Measurements from ENCODE around the gene SEPTIN6. TPM values are rescaled to one million over a fixed set of nuclear protein-coding genes. Genes with fewer than 3 reads are reported as not detected.
A peak's percentile ranks its signal among the peaks of the same experiment; 100 is the strongest.

SEPTIN6 gene
- total and polyA plus RNA-seq, 2 of the 4 experiments (the other 2 are of a cell fraction) = 16.2 to 19.0 TPM

DNA sequence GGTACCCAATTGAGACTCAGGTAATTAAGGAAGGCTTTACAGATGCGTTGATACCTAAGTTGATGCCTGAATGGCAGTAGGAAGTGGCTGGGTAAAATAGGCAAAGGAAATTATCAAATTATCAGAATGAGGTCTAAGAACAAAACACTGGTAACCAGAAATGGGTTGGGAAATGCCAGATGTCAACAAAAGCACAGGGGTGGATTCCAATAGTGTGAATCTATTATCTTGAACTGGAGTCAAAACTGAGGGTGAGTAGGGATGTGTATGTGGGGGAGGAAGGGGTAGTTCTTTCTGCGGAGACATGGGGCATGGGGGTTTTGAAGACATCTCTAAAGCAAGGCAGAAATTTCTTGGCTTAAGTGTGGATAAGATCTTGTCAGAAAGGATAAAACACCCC lies 16.0 kb upstream of the SEPTIN6 start:
- Histone ChIP-seq H2BK5ac (ENCODE audit: low read depth, low read length, poor library complexity, severe bottlenecking) (no peak overlapping the region), H3K14ac (replicated peaks; ENCODE audit: low read depth, low read length) (no peak overlapping the region), H3K36me3 (ENCODE audit: control insufficient read depth, insufficient read depth, low read length) (no peaks in the 10 kb centered on the region), H2AK5ac (ENCODE audit: low read depth, low read length) (no peak overlapping the region), H3K23ac (ENCODE audit: low read depth, low read length) (no peak overlapping the region), H2BK120ac (ENCODE audit: low read depth, low read length) (no peak overlapping the region), H3K9ac (ENCODE audit: low read depth, low read length) (no peak overlapping the region), H3K9me3 (ENCODE audit: control insufficient read depth, insufficient read depth, low read length) (no peaks in the 10 kb centered on the region), H3K4me3 (ENCODE audit: insufficient read depth, low read depth, low read length) (no peak overlapping the region), H3K4ac (ENCODE audit: low read depth, low read length) (no peak overlapping the region), H3K27ac (ENCODE audit: insufficient read depth, low read length) (no peak overlapping the region), H3K18ac (ENCODE audit: low read depth, low read length) (no peak overlapping the region), H3K9me1 (ENCODE audit: insufficient read depth, low read length) (no peaks in the 10 kb centered on the region), H4K5ac (ENCODE audit: low read depth, low read length) (no peak overlapping the region), H2BK20ac (ENCODE audit: low read depth, low read length) (no peak overlapping the region), H3K4me2 (ENCODE audit: low read depth, low read length) (no peak overlapping the region), H2AFZ (replicated peaks; ENCODE audit: low read length, poor library complexity) (no peak overlapping the region), H4K91ac (ENCODE audit: insufficient read depth, low read depth, low read length) (no peak overlapping the region), H4K20me1 (ENCODE audit: insufficient read depth, low read length) (no peaks in the 10 kb centered on the region), H2AK9ac (replicated peaks; ENCODE audit: low read depth, low read length, poor library complexity) (no peak overlapping the region), H3K4me1 (ENCODE audit: control insufficient read depth, insufficient read depth, low read length) (no peaks in the 10 kb centered on the region), H4K8ac (ENCODE audit: low read depth in 2 of 2, low read length in 2 of 2) (no peak overlapping the region), H3K27me3 (ENCODE audit: control insufficient read depth, insufficient read depth, low read length) (peaks cover 4% of the 10 kb centered on the region; the same call in 1 of the 2 replicates), H3K79me1 (ENCODE audit: low read depth in 1 of 2, low read length in 2 of 2) (no peaks in the 10 kb centered on the region), H2BK15ac (ENCODE audit: low read depth, low read length) (no peak overlapping the region), H3K56ac (ENCODE audit: extremely low read depth, insufficient read depth, low read length) (no peak overlapping the region)
- no CpG with 5 or more reads among the region's 2 CpGs for WGBS, 2 experiments (ENCODE audit: extremely low coverage in 2 of 2, insufficient read length in 1 of 2)
- intact Hi-C loops (cut with micrococcal nuclease) = no loop called here
- TF ChIP-seq FOS (IDR thresholded peaks at IDR 0.05; ENCODE audit: low read depth, low read length) (no peak), CHD1 (IDR thresholded peaks at IDR 0.05; ENCODE audit: low read depth, low read length) (no peak), BHLHE40 (IDR thresholded peaks at IDR 0.05; ENCODE audit: low read depth, low read length) (no peak), MXI1 (IDR thresholded peaks at IDR 0.05; ENCODE audit: borderline replicate concordance, low read depth, low read length) (no peak), CEBPB (IDR thresholded peaks at IDR 0.05; ENCODE audit: low read depth, low read length) (no peak), SMC3 (IDR thresholded peaks at IDR 0.05; ENCODE audit: low read depth, low read length) (no peak), CTCF (conservative IDR thresholded peaks at IDR 0.05; ENCODE audit: low read depth, low read length) (no peak), POLR2A (IDR thresholded peaks at IDR 0.05; ENCODE audit: low read depth, low read length) (no peak), NFE2L2 (IDR thresholded peaks at IDR 0.05; ENCODE audit: low read depth, low read length) (no peak), RAD21 (IDR thresholded peaks at IDR 0.05; ENCODE audit: low read length) (no peak), RFX5 (IDR thresholded peaks at IDR 0.05; ENCODE audit: low read depth, low read length) (no peak), MAZ (IDR thresholded peaks at IDR 0.05; ENCODE audit: borderline replicate concordance, low read depth, low read length) (no peak), RCOR1 (IDR thresholded peaks at IDR 0.05; ENCODE audit: insufficient replicate concordance, low read length) (no peak), MAFK (IDR thresholded peaks at IDR 0.05; ENCODE audit: low read depth, low read length) (no peak)
- TF ChIP-seq, protein P1, sequence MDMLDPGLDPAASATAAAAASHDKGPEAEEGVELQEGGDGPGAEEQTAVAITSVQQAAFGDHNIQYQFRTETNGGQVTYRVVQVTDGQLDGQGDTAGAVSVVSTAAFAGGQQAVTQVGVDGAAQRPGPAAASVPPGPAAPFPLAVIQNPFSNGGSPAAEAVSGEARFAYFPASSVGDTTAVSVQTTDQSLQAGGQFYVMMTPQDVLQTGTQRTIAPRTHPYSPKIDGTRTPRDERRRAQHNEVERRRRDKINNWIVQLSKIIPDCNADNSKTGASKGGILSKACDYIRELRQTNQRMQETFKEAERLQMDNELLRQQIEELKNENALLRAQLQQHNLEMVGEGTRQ (IDR thresholded peaks at IDR 0.05; ENCODE audit: low read depth, low read length) = no peak
- TF ChIP-seq, protein P2, sequence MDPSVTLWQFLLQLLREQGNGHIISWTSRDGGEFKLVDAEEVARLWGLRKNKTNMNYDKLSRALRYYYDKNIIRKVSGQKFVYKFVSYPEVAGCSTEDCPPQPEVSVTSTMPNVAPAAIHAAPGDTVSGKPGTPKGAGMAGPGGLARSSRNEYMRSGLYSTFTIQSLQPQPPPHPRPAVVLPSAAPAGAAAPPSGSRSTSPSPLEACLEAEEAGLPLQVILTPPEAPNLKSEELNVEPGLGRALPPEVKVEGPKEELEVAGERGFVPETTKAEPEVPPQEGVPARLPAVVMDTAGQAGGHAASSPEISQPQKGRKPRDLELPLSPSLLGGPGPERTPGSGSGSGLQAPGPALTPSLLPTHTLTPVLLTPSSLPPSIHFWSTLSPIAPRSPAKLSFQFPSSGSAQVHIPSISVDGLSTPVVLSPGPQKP (IDR thresholded peaks at IDR 0.05; ENCODE audit: borderline replicate concordance, low read depth, low read length) = no peak
- CTCF ChIA-PET = no interaction called here
- dilution Hi-C loops (cut with HindIII; ENCODE audit: low sequenced_read_pairs, unreplicated experiment) = no loop called here
- in situ Hi-C loops (cut with MboI; ENCODE audit: low sequenced_read_pairs) = no loop called here
- BruUV-seq (replicated peaks) = no TSS peak
- ATAC-seq (ENCODE audit: low read depth) (no peak), DNase-seq (peak; percentile 29)
- POLR2A ChIA-PET (ENCODE audit: unreplicated experiment) = no interaction called here

Measured in IMR-90 (cell line).